Fibroblast of skin of abdomen (primary cell): Measurements from ENCODE around the gene CFAP74.
"Not testable (repeated sequence)": the region's sequence is repeated elsewhere in the genome, so short reads cannot be mapped to it uniquely, and the experiment has no call there.

ENCODE experiments used
- DNase-seq: peaks from one replicate; pipeline ENCODE4 v3.0.0-alpha.2; 2013

The CFAP74 gene

GRCh38 chr1:1943834-1944570, 59.6 kb downstream of the CFAP74 start:
- peak; percentile 16 for DNase-seq

GRCh38 chr1:1942753-1943656, 60.6 kb downstream of the CFAP74 start:
- DNase-seq = no peak

GRCh38 chr1:1941868-1942752, 61.5 kb downstream of the CFAP74 start:
- DNase-seq = no peak

DNA sequence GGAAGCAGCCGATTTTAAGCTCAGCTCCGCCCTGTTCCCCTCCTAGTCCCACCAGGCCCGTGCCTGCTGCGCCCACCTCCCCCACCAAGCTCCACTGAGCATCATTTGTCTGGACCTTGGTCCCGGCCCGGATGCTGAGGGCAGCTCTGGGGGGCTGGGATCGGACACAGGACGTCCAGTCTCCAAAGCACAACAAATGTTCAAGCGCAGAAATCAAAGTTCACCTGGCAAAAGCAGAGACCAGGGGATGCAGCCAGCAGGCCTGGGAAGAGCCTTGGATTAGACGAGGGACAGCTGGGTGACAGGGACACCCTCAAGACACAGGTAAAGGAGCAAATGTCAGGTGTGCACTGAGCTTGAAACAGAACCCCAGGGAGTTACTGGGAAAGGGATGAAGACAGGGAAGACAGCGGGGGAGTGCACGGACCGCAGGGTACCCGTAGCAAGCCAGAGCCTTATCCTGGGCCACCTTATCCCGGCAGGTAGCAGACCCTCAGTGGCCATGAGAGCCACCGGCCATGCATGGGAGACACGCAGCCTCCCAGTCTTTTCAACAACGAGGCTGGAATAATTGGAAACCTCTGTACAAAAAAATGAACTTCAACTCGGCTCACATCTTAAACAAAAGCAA, 62.3 kb downstream of the CFAP74 start:
- DNase-seq = no peak

- no peak for DNase-seq
These were observed 63.5 kb downstream of the CFAP74 start for GRCh38 chr1:1940123-1940425.

DNA sequence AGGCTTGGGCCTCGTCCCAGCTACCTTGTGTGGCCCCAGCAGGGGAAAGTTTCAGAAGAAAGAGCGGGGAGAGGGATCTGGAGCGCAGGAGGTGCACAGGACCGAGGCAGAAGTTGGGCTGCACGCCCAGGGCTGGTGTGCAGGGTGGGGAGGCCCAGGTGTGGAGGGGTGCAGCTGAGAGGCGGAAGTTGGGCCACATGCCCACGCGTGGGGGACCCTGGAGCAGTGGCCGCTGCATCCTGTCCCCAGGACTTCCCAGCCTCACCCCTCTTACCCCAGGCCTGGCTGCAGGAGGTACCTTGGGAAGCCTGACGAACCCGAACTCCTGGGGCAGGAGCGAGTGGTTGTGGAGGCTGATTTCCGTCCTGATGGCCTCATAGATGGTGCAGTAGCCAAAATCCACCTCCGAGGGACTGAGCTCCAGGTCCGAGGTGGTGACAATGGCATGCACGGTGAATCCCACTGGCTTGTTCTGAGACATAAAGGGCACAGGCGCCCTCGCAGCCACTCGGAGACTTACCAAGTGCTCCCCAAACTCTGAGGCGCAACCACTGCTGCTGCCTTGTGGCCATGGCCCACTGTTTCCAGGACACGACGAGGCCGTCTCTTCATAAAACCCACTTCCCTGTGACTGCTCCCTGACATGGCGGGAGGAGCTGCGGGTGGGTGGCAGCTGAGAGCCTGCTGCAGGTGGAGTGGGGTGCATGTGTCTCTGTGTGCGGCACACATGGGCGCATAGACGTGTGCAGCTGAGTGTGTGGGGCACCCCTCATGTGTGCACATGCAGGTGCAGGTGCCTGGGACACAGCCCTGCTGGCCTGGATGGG, 64.1 kb downstream of the CFAP74 start:
- no peak for DNase-seq

GRCh38 chr1:1938613-1939295, 64.8 kb downstream of the CFAP74 start:
- no peak for DNase-seq

GRCh38 chr1:1938276-1938573, 65.4 kb downstream of the CFAP74 start:
- no peak for DNase-seq

DNA sequence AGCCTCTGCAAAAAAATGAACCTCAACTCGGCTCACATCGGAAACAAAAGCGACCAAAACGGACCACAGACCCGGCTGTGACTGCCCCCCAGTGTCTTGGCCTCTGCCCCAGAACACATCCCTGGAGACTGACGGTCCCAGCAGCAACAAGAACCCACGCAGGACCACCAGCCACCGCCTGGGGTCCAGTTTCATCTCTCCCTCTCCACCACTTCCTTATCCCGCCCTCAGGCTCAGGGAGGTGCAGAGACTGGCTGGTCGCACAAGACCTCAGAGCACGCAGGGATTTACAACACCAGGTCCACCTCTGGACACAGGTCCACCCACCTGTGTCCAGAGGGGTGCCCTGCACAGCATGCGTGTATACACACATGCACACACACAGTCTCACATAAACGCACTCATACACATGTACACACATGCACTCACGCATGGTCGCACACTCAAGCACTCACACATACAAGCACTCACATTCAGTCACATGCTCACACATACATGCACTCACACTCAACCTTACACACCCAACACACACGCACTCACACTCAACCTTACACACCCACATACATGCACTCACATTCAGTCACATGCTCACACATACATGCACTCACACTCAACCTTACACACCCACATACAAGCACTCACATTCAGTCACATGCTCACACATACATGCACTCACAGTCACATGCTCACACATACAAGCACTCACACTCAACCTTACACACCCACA, 65.9 kb downstream of the CFAP74 start:
- no peak for DNase-seq

- no peak for DNase-seq
These were observed 66.5 kb downstream of the CFAP74 start for GRCh38 chr1:1937061-1937460.

- not testable (repeated sequence) for DNase-seq
These were observed 68.7 kb downstream of the CFAP74 start for GRCh38 chr1:1934848-1935247.

GRCh38 chr1:1929639-1930545, 73.7 kb downstream of the CFAP74 start:
- no peak for DNase-seq

- DNase-seq = no peak
These were observed 74.4 kb downstream of the CFAP74 start for GRCh38 chr1:1929102-1929638.

- no peak for DNase-seq
These were observed 75.1 kb downstream of the CFAP74 start for GRCh38 chr1:1928231-1929101.

DNA sequence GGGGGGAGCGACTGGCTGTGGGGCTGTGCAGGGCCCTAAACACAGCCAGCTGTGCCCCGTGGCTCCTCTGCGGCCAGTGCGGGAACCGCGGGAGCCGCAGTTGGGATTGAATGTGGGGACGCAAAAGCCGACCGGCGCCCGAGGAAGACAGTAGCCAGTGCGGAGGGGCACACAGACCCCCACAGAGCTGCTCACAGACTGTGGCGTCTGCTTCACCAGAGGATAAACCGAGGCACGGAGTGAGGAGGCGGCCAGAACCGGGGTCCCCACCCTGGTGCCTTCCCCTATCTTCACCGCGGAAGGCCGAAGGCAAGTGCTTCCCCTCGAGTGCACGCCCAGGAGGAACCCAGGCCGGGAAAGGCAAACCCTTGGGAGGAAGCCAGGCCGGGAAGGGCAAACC, 75.8 kb downstream of the CFAP74 start:
- no peak for DNase-seq

DNA sequence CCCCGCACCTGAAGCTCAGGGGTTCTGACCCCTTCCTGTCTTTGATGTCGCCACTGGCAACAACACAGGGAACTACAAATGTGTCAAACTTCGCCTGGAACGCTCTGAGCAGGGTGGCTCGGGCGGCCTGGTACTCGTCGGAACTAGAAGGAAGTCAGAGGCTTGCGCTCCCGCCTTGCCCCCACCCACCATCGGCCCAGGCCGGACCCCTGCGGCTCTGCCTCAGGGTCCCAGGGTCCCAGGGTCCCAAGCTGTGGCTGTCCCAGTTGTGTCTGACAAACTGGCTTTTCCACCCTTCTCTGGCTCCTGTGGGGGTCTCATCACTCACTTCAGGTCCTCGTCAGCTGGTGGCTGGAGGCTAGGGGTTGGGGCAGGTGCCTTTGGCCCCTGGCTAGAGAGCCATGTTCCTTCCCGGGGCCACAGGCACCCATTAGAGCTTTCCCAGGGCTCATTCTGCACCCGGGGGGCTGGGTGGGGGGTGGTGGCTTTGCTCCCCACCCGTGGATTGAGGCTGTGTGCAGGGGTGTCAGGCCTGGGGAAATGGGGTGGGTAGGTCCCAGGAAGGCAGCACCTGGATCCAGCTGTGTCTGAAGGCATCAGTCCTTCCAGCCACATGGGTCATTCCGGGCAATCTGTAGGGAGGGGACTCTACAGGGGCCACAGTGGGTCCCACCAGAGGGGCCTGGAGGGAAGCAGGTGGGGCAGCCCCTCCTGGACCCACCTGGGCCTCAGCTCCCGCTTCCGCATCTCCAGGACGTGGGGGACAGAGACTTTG, 76.5 kb downstream of the CFAP74 start:
- DNase-seq = no peak

DNA sequence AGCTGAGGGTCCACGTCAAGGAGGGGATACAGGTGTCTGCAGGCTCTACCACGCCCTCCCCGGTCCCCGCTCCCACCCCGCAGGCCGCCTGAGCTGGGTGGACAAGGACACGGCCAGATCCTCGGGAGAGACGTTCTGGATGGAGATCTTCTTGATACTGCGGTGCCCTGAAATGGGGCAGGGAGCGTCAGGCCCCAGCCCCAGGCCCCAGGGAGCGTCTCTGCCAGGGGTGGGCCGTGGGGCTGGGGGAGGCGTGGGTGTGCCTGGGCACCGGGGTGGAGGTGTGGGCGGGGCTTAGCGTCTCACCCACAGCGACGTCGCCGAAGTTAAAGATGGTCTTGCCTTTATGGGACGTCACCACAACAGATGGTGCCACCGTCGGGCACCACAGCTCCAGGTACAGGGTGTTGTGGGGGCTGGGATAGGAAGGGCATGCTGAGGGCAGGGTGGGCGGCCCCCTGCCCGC, 77.2 kb downstream of the CFAP74 start:
- no peak for DNase-seq
